B cell (primary cell): ENCODE data around the gene TNIK. TPM values are rescaled to one million over a fixed set of nuclear protein-coding genes. Genes with fewer than 3 reads are reported as not detected.

Source experiments
- ATAC-seq: fragments of 200-7000 bp; cut with Tn5 transposase; one replicate; pipeline ENCODE4 v1.10.0; 2021; ENCODE audit warnings: low read depth, mild to moderate bottlenecking, moderate number of reproducible peaks, moderate library complexity
- CTCF ChIA-PET: fragments of 350-600 bp; sonication (Branson Sonifier 250); formaldehyde crosslinking; loops from one replicate; lab custom pipeline; 2021; ENCODE audit warnings: antibody characterized with exemption, inconsistent platforms; lab: Charles Lee
- POLR2A ChIA-PET: fragments of 350-600 bp; sonication (Branson Sonifier 250); formaldehyde crosslinking; loops from one replicate; lab custom pipeline; 2021; ENCODE audit warnings: antibody characterized with exemption; lab: Charles Lee
- DNase-seq: peaks from one replicate; pipeline ENCODE4 v3.0.0; 2013
- H2AFZ ChIP-seq: 2 replicates; pipeline ENCODE4 v1.6.1; 2012; ENCODE audit warnings: mild to moderate bottlenecking, low read depth, low read length; ENCODE audit not compliant: insufficient read depth, poor library complexity, severe bottlenecking
- H3K27ac ChIP-seq, 2 donors: 1 replicate in 1 of 2; 2 replicates in 1 of 2; pipeline ENCODE4 v1.5.1; 2012 to 2013; ENCODE audit warnings: low read length in 2 of 2, mild to moderate bottlenecking in 2 of 2, moderate library complexity in 1 of 2
- H3K27me3 ChIP-seq, 4 experiments: fragments of 200-600 bp in 1 of 4; sonication (generic) in 1 of 4; replicated peaks in 1 of 4; 1 replicate in 2 of 4; 2 replicates in 2 of 4; pipeline versions ENCODE4 v1.6.1 to v1.7.0; 2013 to 2016; ENCODE audit warnings: low read length in 3 of 4, mild to moderate bottlenecking in 2 of 4, mixed read lengths in 1 of 4, moderate library complexity in 1 of 4; ENCODE audit not compliant: insufficient read depth in 4 of 4, control insufficient read depth in 3 of 4; ENCODE audit errors: control extremely low read depth in 1 of 4
- H3K36me3 ChIP-seq, 2 experiments: replicated peaks in 1 of 2; 1 replicate in 1 of 2; 2 replicates in 1 of 2; pipeline versions ENCODE4 v1.6.1 to v1.7.1; 2013; ENCODE audit warnings: low read length in 1 of 2; ENCODE audit not compliant: insufficient read depth in 2 of 2, control insufficient read depth in 1 of 2; ENCODE audit errors: control extremely low read depth in 1 of 2, extremely low read depth in 1 of 2
- H3K4me1 ChIP-seq, 2 donors: fragments of 200-600 bp in 1 of 2; sonication (generic) in 1 of 2; 1 replicate in 1 of 2; 2 replicates in 1 of 2; pipeline versions ENCODE4 v1.5.1 to v1.6.1; 2013 to 2017; ENCODE audit warnings: low read length in 2 of 2; ENCODE audit not compliant: control insufficient read depth in 2 of 2, insufficient read depth in 2 of 2
- H3K4me2 ChIP-seq: replicated peaks from 2 replicates; pipeline ENCODE3; 2012; ENCODE audit warnings: mild to moderate bottlenecking, low read depth, low read length; ENCODE audit not compliant: poor library complexity, severe bottlenecking
- H3K4me3 ChIP-seq, 5 experiments: fragments of 200-600 bp in 1 of 5; sonication (generic) in 1 of 5; 1 replicate in 3 of 5; 2 replicates in 2 of 5; pipeline versions ENCODE4 v1.5.1 to v1.7.0; 2011 to 2016; ENCODE audit warnings: low read length in 4 of 5, mild to moderate bottlenecking in 4 of 5, low read depth in 2 of 5, control low read depth in 1 of 5, moderate library complexity in 1 of 5; ENCODE audit not compliant: insufficient read depth in 1 of 5; ENCODE audit errors: control extremely low read depth in 1 of 5, extremely low read depth in 1 of 5
- H3K79me2 ChIP-seq: fragments of 200-600 bp; sonication (generic); one replicate; pipeline ENCODE4 v1.6.0; 2016; ENCODE audit warnings: low read length; ENCODE audit not compliant: control insufficient read depth, insufficient read depth
- H3K9ac ChIP-seq: fragments of 200-600 bp; sonication (generic); 2 replicates; pipeline ENCODE4 v1.6.1; 2017; ENCODE audit warnings: mild to moderate bottlenecking, low read length, moderate library complexity
- H3K9me3 ChIP-seq, 3 donors: one replicate each; pipeline versions ENCODE4 v1.6.1 to v1.7.1; 2013; ENCODE audit warnings: low read length in 2 of 3; ENCODE audit not compliant: control insufficient read depth in 2 of 3, insufficient read depth in 1 of 3; ENCODE audit errors: control extremely low read depth in 1 of 3
- H4K20me1 ChIP-seq: 2 replicates; pipeline ENCODE4 v1.6.0; 2012; ENCODE audit warnings: mild to moderate bottlenecking, low read length; ENCODE audit not compliant: insufficient read depth, control insufficient read depth, poor library complexity, severe bottlenecking
- H3K27ac Mint-ChIP-seq: one replicate; pipeline ENCODE4 v1.8.0; 2021; ENCODE audit warnings: mixed read lengths
- H3K27me3 Mint-ChIP-seq: one replicate; pipeline ENCODE4 v1.8.0; 2021; ENCODE audit warnings: mixed read lengths
- H3K4me1 Mint-ChIP-seq: one replicate; pipeline ENCODE4 v1.8.0; 2021; ENCODE audit warnings: mixed read lengths
- H3K4me3 Mint-ChIP-seq: one replicate; pipeline ENCODE4 v1.8.0; 2021; ENCODE audit warnings: mixed read lengths
- H3K9me3 Mint-ChIP-seq: one replicate; pipeline ENCODE4 v1.8.0; 2022; ENCODE audit warnings: mixed read lengths; ENCODE audit not compliant: insufficient read depth
- EZH2 ChIP-seq: IDR thresholded peaks from 2 replicates; pipeline ENCODE4 v1.6.1; 2012; ENCODE audit warnings: borderline replicate concordance, low read depth, mild to moderate bottlenecking, moderate library complexity, low read length; ENCODE audit not compliant: insufficient read depth, poor library complexity, severe bottlenecking
- WGBS: methylation state at CpG from one replicate; pipeline ENCODE4 v1.1.5; 2013; ENCODE audit warnings: missing lambda C conversion rate; ENCODE audit not compliant: insufficient coverage; 5-methylcytosine and 5-hydroxymethylcytosine counted together
- intact Hi-C: fragments of 100-400 bp; cut with micrococcal nuclease; formaldehyde crosslinking; loops from one replicate; pipeline ENCODE4 v1.10.0; 2022
- polyA plus RNA-seq: library from polyadenylated mRNA; depleted of rRNA; stranded (reverse); fragments of >200 nt; gene quantifications from 2 replicates; pipeline ENCODE4 v1.2.3, GENCODE V29; 2012
- total RNA-seq, 2 donors: library from RNA; stranded (reverse); fragments of 120-200 nt in 1 of 2; gene quantifications; 1 replicate in 1 of 2; 2 replicates in 1 of 2; pipeline versions ENCODE4 v1.2.3 to v1.2.4, GENCODE V29; 2013 to 2022
- TF ChIP-seq, protein P1 (sequence below): fragments of 200-600 bp; IDR thresholded peaks from one replicate; pipeline ENCODE4 v1.8.0; 2022; ENCODE audit warnings: antibody characterized with exemption, mild to moderate bottlenecking

TNIK gene
- total and polyA plus RNA-seq, 2 donors (not counting 1 experiment from before 2014, with no cell fraction given) = 0.66 to 7.7 TPM

DNA sequence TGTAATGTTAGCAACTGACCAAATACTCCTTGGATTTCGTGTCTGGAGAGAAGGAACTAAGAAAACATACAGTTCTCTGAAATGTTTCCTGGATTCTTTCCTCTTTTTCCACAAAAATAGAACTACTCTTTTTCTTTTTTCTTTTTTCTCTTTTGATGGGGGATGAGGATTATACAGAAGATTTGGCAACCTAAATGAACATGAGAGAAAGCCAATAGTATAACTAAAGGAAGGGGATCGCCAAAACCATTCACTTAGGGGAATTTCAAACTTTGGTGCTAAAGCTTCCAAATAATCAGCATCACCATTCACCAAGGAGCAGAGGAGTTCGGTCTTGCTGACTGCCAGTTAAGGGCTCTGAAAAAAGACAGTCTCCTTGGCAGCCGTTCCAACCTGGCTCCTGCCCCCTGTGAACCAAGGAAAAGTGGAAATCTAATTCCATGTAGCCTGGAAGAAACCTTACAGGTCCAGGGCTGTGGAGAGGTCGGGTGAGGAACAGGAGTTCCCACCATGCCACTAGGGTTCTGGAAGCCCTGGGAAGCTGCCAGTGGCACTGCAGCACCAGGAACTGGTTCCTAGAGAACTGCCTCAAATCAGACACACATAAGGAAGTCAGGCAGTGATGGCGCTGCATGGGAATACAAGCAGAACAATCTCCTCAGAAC is 176.9 kb downstream of the TNIK start:
- Histone ChIP-seq H3K4me3 (no peak overlapping the region), H3K4me1 (no peaks in the 10 kb centered on the region), H3K36me3 (no peaks in the 10 kb centered on the region), H2AFZ (no peak overlapping the region), H4K20me1 (no peaks in the 10 kb centered on the region), H3K27me3 (no peaks in the 10 kb centered on the region), H3K9ac (no peak overlapping the region), H3K27ac (no peak overlapping the region), H3K9me3 (no peaks in the 10 kb centered on the region), H3K4me2 (no peak overlapping the region), H3K79me2 (no peaks in the 10 kb centered on the region)
- Mint-ChIP-seq H3K27me3 (no peaks in the 10 kb centered on the region), H3K27ac (no peak overlapping the region), H3K9me3 (no peaks in the 10 kb centered on the region), H3K4me3 (no peak overlapping the region), H3K4me1 (peaks cover 2% of the 10 kb centered on the region)
- ChIA-PET CTCF (no interaction called here), POLR2A (no interaction called here)
- WGBS = 93% methylated on average over 3 of the region's 6 CpGs
- TF ChIP-seq, protein P1, sequence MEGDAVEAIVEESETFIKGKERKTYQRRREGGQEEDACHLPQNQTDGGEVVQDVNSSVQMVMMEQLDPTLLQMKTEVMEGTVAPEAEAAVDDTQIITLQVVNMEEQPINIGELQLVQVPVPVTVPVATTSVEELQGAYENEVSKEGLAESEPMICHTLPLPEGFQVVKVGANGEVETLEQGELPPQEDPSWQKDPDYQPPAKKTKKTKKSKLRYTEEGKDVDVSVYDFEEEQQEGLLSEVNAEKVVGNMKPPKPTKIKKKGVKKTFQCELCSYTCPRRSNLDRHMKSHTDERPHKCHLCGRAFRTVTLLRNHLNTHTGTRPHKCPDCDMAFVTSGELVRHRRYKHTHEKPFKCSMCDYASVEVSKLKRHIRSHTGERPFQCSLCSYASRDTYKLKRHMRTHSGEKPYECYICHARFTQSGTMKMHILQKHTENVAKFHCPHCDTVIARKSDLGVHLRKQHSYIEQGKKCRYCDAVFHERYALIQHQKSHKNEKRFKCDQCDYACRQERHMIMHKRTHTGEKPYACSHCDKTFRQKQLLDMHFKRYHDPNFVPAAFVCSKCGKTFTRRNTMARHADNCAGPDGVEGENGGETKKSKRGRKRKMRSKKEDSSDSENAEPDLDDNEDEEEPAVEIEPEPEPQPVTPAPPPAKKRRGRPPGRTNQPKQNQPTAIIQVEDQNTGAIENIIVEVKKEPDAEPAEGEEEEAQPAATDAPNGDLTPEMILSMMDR = no peak
- TF ChIP-seq EZH2 = no peak
- ATAC-seq (no peak), DNase-seq (no peak)
- intact Hi-C loops = no loop called here

DNA sequence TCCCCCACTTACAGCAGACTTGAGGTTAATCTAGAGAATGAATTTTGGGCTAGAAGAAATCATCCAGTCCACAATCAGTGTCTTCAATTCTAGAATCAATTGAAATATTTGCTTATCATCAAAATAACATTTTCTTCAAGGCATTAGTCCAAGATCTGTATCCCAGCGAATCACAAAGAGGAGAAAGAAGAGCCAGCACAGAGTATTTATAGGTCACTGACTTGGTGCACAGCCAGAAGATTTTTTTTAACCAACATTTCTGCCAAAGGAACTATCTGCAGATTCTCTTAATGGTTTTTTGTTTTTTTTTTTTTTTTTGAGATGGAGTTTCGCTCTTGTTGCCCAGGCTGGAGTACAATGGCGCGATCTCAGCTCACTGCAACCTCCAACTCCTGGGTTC is 178.2 kb downstream of the TNIK start:
- no peak overlapping the region for H2AFZ ChIP-seq
- no peaks in the 10 kb centered on the region for H4K20me1 ChIP-seq
- H3K79me2 ChIP-seq = no peaks in the 10 kb centered on the region
- DNase-seq = no peak
- POLR2A ChIA-PET = no interaction called here
- no peak overlapping the region for H3K9ac ChIP-seq
- H3K9me3 ChIP-seq = no peaks in the 10 kb centered on the region
- no peaks in the 10 kb centered on the region for H3K27me3 Mint-ChIP-seq
- CTCF ChIA-PET = no interaction called here
- H3K9me3 Mint-ChIP-seq = no peaks in the 10 kb centered on the region
- H3K4me2 ChIP-seq = no peak overlapping the region
- WGBS = 100% methylated on average over 1 of the region's 4 CpGs
- H3K27ac ChIP-seq = no peak overlapping the region
- intact Hi-C loops = no loop called here
- H3K27ac Mint-ChIP-seq = no peak overlapping the region
- no peaks in the 10 kb centered on the region for H3K4me1 ChIP-seq
- peaks cover 2% of the 10 kb centered on the region for H3K4me1 Mint-ChIP-seq
- H3K4me3 ChIP-seq = no peak overlapping the region
- H3K4me3 Mint-ChIP-seq = no peak overlapping the region
- H3K27me3 ChIP-seq = no peaks in the 10 kb centered on the region
- no peak for ATAC-seq
- TF ChIP-seq EZH2 = no peak
- TF ChIP-seq, protein P1 = no peak
- no peaks in the 10 kb centered on the region for H3K36me3 ChIP-seq
